Kidney (tissue), 14 donors: Measurements from ENCODE around the gene NSMCE1. TPM values are rescaled to one million over a fixed set of nuclear protein-coding genes. Genes with fewer than 3 reads are reported as not detected.

ENCODE experiments used
- DNase-seq, 5 donors: peaks; one replicate each; pipeline ENCODE4 v3.0.0-alpha.2; 2013 to 2020
- FAIRE-seq: peaks from 2 replicates; lab custom pipeline; 2012; peaks lifted over from hg19 to GRCh38; lab: Jason Lieb, UNC
- H3K27ac ChIP-seq, 2 donors: one replicate each; pipeline ENCODE4 v1.7.0; 2013; ENCODE audit warnings: low read depth in 2 of 2, low read length in 2 of 2, inconsistent platforms in 1 of 2
- H3K27me3 ChIP-seq: one replicate; pipeline ENCODE4 v1.7.1; 2013; ENCODE audit warnings: low read length, inconsistent platforms; ENCODE audit not compliant: control insufficient read depth, insufficient read depth
- H3K36me3 ChIP-seq, 3 donors: one replicate each; pipeline versions ENCODE4 v1.7.0 to v1.7.1; 2013; ENCODE audit warnings: low read length in 3 of 3, control low read depth in 1 of 3, inconsistent platforms in 1 of 3; ENCODE audit not compliant: insufficient read depth in 3 of 3, control insufficient read depth in 2 of 3
- H3K4me1 ChIP-seq, 3 donors: one replicate each; pipeline versions ENCODE4 v1.7.0 to v1.7.1; 2013; ENCODE audit warnings: low read length in 3 of 3, inconsistent platforms in 1 of 3, low read depth in 1 of 3; ENCODE audit not compliant: control insufficient read depth in 2 of 3, insufficient read depth in 2 of 3
- H3K4me3 ChIP-seq, 3 donors: one replicate each; pipeline versions ENCODE4 v1.7.0 to v1.8.1; 2013; ENCODE audit warnings: low read length in 3 of 3, control low read depth in 1 of 3, inconsistent platforms in 1 of 3
- H3K9ac ChIP-seq, 3 donors: one replicate each; pipeline versions ENCODE4 v1.7.0 to v1.7.1; 2013; ENCODE audit warnings: low read length in 3 of 3, control low read depth in 1 of 3, inconsistent platforms in 1 of 3
- H3K9me3 ChIP-seq, 3 donors: one replicate each; pipeline versions ENCODE4 v1.7.0 to v1.7.1; 2013; ENCODE audit warnings: low read length in 3 of 3, control low read depth in 1 of 3, inconsistent platforms in 1 of 3; ENCODE audit not compliant: control insufficient read depth in 2 of 3, insufficient read depth in 1 of 3
- intact Hi-C: fragments of 100-400 bp; cut with DNase I; formaldehyde crosslinking; loops from one replicate; pipeline ENCODE4 v1.11.1; 2022
- polyA plus RNA-seq: library from polyadenylated mRNA; stranded (reverse); fragments of 350-450 nt; fragmentation: Illumina TruSeq; extraction: RNeasy Lipid Tissue Mini Kit (QIAGEN cat#74804); gene quantifications from one replicate; pipeline ENCODE4 v1.2.3, GENCODE V29; 2014; ENCODE audit warnings: low read depth, low replicate concordance; ENCODE audit not compliant: insufficient read depth
- total RNA-seq: library from RNA; stranded (reverse); fragmentation: NEBNext Ultra II Directional; extraction: Animal tissue kit (Norgen Biotek cat#: 25700); gene quantifications from one replicate; pipeline ENCODE4 v1.2.1, GENCODE V29; 2021
- TF ChIP-seq, protein P1 (sequence below): IDR thresholded peaks from 3 replicates; pipeline ENCODE4 v1.5.1; 2012; ENCODE audit warnings: mild to moderate bottlenecking, moderate library complexity, borderline replicate concordance; ENCODE audit not compliant: insufficient read depth; ENCODE audit errors: extremely low read depth
- donor health status: control.
- donor health status: control.
- donor health status: control.
- donor health status: control.
- donor health status: control.
- donor health status: DM: yes; HTN: yes; CAD: no.
- donor health status: Normal renal cell carcinoma (clear cell type).

NSMCE1 gene
- total and polyA plus RNA-seq, 2 donors from 2014 or later = 72.1 to 145 TPM

DNA sequence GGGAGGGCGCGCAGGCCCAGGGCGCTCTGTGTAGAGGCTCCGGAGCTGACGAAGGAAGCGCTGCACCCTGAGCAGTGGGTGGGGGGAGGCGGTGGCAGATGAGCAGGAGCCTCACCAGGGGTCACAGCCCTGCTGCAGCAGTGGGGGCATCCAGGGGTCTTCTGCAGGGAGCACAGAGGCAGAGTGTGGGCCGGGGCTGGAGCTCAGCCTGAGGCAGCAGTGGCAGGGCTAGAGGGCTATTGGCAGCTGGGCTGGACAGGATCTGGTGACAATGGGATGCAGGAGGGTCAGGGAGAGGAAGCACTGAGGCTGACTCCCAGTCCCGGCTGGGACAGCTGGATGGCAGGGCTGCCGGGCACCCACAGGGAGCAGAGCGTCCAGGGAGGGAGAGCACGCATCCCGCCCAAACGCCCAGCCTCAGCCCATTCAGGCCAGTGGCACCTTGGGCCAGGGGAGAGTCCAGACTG, 44.3 kb downstream of the NSMCE1 start:
- Histone ChIP-seq H3K9ac (no peak overlapping the region), H3K27me3 (no peaks in the 10 kb centered on the region), H3K4me3 (no peak overlapping the region), H3K9me3 (no peaks in the 10 kb centered on the region), H3K27ac (peak overlapping the region in 1 of 2 donors; percentile 7), H3K36me3 (peaks cover 0 to 8% (median 4%) of the 10 kb centered on the region in 3 donors), H3K4me1 (peaks cover 0 to 14% (median 11%) of the 10 kb centered on the region in 3 donors)
- TF ChIP-seq, protein P1, sequence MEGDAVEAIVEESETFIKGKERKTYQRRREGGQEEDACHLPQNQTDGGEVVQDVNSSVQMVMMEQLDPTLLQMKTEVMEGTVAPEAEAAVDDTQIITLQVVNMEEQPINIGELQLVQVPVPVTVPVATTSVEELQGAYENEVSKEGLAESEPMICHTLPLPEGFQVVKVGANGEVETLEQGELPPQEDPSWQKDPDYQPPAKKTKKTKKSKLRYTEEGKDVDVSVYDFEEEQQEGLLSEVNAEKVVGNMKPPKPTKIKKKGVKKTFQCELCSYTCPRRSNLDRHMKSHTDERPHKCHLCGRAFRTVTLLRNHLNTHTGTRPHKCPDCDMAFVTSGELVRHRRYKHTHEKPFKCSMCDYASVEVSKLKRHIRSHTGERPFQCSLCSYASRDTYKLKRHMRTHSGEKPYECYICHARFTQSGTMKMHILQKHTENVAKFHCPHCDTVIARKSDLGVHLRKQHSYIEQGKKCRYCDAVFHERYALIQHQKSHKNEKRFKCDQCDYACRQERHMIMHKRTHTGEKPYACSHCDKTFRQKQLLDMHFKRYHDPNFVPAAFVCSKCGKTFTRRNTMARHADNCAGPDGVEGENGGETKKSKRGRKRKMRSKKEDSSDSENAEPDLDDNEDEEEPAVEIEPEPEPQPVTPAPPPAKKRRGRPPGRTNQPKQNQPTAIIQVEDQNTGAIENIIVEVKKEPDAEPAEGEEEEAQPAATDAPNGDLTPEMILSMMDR = no peak
- intact Hi-C loops = no loop called here
- DNase-seq = no peak
- no peak for FAIRE-seq

- Histone ChIP-seq H3K4me1 (peaks cover 0 to 14% (median 11%) of the 10 kb centered on the region in 3 donors), H3K9ac (no peak overlapping the region), H3K4me3 (no peak overlapping the region), H3K36me3 (peaks cover 0 to 8% (median 4%) of the 10 kb centered on the region in 3 donors), H3K27me3 (no peaks in the 10 kb centered on the region), H3K9me3 (no peaks in the 10 kb centered on the region), H3K27ac (no peak overlapping the region)
- TF ChIP-seq, protein P1 = no peak
- intact Hi-C loops = no loop called here
- DNase-seq (no peak), FAIRE-seq (no peak)
These were observed 44.9 kb downstream of the NSMCE1 start for GRCh38 chr16:27223701-27224100.

- H3K9ac ChIP-seq = no peak overlapping the region
These were observed 45.4 kb downstream of the NSMCE1 start for GRCh38 chr16:27223226-27223610.

More at GRCh38 chr16:27223226-27223610, 45.4 kb downstream of the NSMCE1 start:
- FAIRE-seq = no peak
- H3K4me1 ChIP-seq = peaks cover 0 to 14% (median 11%) of the 10 kb centered on the region in 3 donors
- TF ChIP-seq, protein P1 = no peak
- no peak overlapping the region for H3K27ac ChIP-seq
- no peak overlapping the region for H3K4me3 ChIP-seq
- no peaks in the 10 kb centered on the region for H3K27me3 ChIP-seq
- no peaks in the 10 kb centered on the region for H3K9me3 ChIP-seq
- DNase-seq = no peak
- peaks cover 0 to 8% (median 4%) of the 10 kb centered on the region in 3 donors for H3K36me3 ChIP-seq
- intact Hi-C loops = no loop called here
